Measurements from ENCODE around the gene MON1A.
A peak's percentile ranks its signal among the peaks of the same experiment; 100 is the strongest.
"Not testable (repeated sequence)": the region's sequence is repeated elsewhere in the genome, so short reads cannot be mapped to it uniquely, and the experiment has no call there.

MON1A gene

DNA sequence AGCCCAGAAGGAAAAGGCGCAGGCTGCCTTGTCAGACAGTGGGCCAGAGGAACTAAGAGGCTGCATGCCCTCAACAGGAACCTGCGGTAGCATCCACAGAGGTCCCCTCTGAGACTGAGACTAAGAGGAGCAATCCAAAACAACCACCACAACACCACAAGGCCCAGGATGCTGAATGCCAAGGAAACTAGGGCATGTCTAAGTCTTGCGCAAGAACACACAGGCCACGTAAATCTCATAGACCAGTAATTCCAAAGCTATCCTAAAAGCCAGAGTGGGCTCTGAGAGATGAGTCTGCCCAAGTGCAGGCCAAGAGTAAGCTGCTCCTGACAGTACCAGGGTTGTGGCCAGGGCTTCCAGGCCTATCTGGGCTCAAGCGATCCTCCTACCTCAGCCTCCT lies 12.9 kb downstream of the MON1A start:
- no peak for DNase-seq

- no peak for DNase-seq
Observed at GRCh38 chr3:49914906-49915305, 14.7 kb downstream of the MON1A start.

DNA sequence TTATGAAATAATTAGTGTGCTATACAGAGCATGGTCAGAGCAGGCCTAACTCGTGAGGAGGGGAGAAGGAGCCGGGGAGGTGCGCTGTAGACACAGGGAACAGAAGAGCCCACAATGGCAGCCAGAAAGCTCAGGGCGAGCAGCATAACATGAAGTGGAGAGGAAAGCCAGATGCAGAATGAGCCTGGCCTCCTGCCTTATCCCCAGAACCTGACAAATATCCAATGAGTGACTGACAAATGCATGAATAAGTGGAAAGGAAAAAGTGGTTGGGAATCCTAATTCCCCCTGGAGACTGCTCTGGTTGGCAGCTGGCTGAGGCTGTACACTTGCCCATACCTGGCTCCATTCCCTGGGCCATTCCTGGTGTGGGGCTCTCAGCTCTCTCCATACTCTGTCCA lies 16.7 kb downstream of the MON1A start:
- DNase-seq, result peak; percentile 57

DNA sequence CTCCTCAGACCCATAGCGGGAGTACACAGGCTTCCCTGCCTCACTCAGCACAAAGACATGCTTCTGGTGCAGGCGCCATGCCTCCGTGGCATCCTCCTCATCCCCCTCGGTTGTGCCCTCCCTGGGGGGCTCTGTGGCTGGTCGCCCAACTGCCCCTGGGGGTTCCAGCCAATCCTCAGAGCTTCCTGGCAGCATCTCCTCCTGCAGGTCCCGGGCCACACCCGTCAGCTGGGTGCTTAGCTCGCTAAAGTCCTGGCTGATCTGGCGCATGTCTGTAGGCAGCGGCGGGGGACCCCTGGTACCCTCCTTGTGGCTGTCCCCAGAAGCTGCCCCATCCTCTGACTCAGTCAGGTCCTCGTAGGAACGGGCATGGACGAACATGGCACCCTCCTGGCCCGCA lies 18.0 kb downstream of the MON1A start:
- no peak for DNase-seq

- DNase-seq, result no peak
Observed at GRCh38 chr3:49911124-49911420, 18.5 kb downstream of the MON1A start.

GRCh38 chr3:49910409-49911123 lies 19.0 kb downstream of the MON1A start:
- DNase-seq, result no peak

GRCh38 chr3:49908373-49909199 lies 21.0 kb downstream of the MON1A start:
- no peak for DNase-seq

DNA sequence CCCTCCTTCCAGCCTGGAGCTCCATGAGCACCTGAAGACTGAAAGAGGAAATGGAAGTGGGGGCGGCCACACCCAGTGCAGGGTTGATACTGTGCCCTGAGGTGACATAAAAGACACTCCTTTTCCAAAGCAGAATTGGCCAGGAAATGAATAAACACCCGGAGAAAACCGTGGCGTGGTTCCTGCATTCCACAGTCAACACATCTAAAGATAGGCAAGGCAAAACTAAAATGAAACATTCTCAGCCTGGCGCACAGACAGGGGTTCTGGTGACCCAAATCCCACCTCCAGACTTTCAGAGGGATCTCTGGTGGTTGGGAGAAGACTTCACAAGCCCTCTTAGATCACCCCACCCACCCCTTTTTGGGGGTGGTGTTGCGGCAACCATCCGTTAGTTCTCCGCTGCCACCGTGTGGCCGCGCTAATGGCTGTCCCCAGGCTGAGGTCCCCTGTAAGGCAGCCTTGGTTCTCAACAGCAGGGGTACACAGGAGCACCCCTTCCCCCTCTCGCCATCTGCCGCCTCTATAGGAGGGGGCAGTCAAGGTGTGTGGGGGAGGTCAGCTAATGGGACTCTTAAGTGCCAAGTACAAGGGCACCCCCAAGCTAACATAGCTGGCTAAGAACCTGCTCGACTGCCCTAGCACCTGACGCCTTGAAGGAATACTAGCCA lies 23.4 kb downstream of the MON1A start:
- no peak for DNase-seq

DNA sequence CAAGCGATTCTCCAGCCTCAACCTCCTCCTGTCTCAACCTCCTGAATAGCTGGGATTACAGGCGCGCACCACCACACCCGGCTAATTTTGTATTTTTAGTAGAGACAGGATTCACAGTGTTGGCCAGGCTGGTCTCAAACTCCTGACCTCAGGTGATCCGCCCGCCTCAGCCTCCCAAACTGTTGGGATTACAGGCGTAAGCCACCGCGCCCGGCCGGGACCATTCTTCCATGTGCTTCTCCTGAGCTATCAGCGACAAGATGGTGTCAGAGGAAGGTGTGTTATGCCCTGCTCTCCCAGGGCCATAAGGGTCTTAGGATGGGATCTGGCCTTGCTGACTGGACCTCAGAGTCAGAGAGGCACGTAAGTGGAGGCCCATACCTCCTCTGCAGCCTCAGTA lies 25.2 kb downstream of the MON1A start:
- not testable (repeated sequence) for DNase-seq

- DNase-seq, result no peak
Observed at GRCh38 chr3:49903451-49904424, 25.9 kb downstream of the MON1A start, which contains the start of gene MST1R. TSS of gene MST1R (minus strand) at chr3:49903873. CDS start at chr3:49903609, 264 bp downstream.

- no peak for DNase-seq
Observed at GRCh38 chr3:49902511-49903345, 26.9 kb downstream of the MON1A start.

DNA sequence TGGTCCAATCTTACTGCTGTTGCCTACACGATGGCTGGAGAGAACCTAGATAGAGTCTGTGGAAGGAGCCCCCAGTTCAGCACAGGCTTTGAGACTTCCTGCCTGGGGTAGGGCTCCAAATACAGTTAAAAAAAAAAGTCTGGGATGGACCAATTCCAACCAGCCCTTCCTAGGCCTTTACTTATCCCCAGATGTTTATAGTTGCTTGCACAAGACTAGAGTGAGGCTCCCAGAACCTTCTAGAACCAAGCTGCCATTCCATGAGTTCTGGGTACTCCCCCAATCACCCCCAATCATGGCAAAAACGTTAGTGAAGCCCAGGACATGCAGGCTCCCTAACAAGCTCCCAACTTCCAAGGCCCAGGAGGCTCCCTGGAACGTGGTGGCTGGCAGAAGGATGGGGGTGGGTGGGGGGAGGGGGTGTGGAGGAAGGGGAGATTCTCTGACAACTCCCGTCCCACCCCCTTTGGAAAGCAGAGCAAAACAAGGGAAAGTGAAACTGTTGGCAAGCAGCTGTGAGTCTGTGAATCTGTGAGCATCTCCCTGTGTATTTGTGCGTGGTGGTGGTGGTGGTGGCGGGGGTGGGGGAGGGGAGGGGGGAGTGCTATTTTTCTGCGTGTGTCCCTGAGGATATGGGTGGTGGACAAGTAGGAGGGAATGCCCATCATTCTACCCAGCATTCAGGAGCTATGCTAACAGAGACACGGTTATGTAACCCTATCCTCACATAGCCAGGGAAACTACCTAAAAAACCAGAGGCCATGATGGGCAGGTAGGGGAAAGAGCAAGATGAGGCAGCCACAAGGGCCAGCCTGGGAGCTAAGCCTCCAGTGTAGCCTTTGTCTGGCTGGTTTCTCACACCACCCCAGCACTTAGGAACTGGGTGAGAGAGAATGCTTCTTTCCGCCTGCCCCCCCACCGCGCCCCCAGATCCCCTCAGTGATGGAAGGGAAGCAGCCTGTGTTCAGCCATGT lies 28.0 kb downstream of the MON1A start:
- DNase-seq, result no peak

DNA sequence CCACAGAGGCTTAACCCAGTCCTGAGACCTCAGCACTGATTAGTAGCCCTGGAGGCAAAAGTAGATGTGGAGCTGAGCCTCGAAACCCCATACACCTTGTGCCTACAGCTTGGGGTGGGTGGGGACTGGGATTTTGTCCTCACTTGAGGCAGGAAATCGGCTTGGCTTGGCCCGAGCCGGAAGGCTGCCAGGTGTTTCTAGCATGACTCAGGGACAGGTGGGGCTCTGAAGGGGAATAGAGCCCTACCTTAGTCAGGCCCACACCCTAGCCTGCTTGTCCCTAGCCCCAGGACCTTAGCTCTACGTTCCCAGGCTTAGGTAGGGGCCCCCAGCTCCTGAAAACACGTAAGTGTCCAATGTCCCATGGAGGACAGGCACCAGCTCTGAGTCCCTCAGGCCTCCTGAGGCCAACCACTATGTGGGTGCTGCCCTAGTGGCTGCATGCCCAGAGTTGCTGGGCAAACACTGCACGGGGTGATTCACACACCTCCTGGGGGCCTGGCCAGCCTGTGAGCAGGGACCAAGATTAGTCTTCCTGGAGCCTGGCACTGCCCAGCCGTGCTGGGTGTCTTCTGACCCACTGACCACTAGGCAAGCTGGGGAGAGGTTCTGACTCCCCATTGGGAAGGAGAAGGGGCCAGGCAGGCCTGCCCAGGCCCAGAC lies 29.0 kb downstream of the MON1A start:
- DNase-seq, result no peak

DNA sequence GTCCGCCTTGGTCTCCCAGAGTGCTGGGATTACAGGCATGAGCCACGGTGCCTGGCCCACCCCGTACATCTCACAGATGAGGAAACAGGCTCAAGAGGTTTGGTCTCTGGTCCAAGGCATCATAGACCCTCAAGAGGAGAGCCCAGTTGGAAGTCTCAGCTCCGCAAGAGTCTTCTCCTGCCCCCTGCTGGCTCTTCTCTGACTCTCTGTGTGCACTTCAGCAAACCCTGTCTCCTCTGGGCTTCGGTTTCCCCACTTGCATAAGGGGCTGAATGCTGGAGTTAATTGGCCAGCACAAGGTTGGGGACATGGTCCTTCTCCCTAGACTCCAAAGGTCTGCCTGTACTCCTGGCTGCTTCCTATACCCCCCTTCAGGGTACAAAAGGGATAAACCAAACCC lies 29.8 kb downstream of the MON1A start:
- DNase-seq, result no peak

DNA sequence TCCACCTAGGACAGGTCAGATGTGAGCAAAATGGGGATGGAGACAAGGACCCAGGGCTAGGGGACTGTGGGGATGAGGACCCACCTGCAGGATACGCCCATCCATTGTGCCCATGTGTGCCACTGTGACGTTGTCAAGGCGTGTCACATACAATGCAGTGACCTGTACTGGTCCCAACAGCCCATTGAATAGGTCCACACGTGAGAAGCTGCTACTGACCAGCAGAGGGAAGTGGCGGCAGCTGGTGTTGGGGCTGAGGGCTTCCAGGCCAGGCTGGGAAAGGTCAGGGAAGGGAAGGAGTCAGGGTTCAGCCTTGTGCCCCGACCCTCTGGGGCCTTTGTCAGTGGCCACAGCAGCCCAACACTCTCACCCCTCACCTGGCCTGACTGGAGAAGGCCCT lies 30.6 kb downstream of the MON1A start:
- DNase-seq, result no peak

GRCh38 chr3:49896345-49896744 lies 33.3 kb downstream of the MON1A start:
- no peak for DNase-seq

- DNase-seq, result no peak
Observed at GRCh38 chr3:49895791-49896190, 33.8 kb downstream of the MON1A start.

- DNase-seq, result no peak
Observed at GRCh38 chr3:49889296-49889695, 40.3 kb downstream of the MON1A start.

DNA sequence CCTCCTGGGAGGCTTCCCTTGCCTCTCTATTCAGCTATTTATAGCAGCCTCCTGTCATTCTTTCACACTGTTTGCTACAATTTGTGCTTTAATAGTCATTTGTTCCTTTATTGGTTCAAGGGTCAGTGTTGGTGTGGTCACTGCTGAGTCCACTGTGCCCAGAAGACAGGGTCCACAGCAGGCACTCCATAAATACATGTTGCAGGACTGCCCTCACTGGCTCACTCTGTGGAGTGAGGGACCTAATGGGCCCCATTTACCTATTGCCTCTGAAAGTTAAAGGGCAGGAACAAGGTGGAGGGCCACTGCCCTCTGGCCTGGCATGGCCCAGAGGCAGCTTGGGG lies 42.7 kb downstream of the MON1A start:
- no peak for DNase-seq

- no peak for DNase-seq
Observed at GRCh38 chr3:49883998-49884397, 45.6 kb downstream of the MON1A start.
